ENCODE results near the gene PRICKLE1. TPM values are rescaled to one million over a fixed set of nuclear protein-coding genes. Genes with fewer than 3 reads are reported as not detected.

Gene PRICKLE1
- total RNA-seq, 1 donor from 2014 or later: 30.6 TPM

DNA sequence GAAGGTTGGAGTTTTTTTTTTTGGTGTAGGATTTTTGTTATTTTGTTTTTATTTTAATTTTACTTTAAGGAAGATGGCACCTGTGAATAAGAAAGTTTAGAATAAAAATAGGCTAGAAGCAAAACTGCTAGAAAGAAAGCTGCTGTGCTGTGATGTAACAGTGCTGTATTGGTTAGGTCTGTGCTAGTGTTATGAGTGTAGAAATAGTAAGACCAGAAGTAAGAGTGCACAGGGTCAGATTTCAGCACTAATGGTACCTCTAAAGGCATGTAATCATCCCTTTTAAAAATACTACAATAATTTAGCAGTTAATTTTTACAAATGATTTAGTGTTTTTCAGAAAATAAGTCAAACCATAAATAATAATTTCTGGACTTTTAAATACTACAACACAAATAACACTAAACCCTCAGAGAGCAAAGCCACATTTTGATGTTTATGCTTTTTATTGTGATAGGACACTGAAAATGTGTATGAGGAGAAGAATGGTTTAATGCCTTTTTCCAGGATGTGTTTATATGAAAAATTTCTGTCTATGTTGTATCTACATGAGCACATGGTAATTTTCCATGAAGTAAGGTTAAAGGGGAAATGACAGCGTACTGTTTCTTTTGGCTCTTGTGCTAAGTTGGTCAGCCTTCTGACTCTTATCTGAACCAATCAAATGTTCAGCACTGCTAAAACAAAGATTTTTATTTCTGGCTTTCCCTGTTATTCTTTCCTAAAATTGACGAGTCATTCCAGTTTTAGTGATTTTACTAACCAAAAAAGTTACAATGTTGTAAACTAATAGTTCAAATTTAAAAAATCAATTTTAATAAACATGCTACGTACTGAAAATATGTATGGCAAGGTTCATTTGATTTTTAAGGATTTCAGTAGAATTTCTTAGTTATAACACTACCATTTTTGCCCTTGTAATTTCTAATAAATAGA is 167.4 kb downstream of the PRICKLE1 start:
- H3K9me3 Mint-ChIP-seq (ENCODE audit: unreplicated experiment): no peaks in the 10 kb centered on the region
- no peak for DNase-seq (ENCODE audit: extremely low spot score, unreplicated experiment)
- H3K27ac Mint-ChIP-seq (ENCODE audit: unreplicated experiment): peak overlapping the region; percentile 86

DNA sequence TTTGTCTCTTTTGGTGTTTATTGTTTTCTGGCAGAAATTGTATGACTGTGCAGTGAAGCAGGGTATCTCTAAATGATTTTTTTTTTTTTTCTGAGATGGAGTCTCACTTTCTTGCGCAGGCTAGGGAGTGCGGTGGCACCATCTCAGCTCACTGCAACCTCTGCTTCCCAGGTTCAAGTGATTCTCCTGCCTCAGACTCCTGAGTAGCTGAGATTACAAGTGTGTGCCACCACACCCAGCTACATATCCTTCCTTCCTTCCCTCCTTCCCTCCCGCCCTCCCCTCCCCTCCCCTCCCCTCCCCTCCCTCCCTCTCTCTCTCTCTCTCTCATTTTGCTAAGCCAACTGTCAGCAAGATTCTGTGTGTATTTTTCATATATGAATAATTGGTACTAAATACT is 169.2 kb downstream of the PRICKLE1 start:
- H3K9me3 Mint-ChIP-seq (ENCODE audit: unreplicated experiment): no peaks in the 10 kb centered on the region
- peaks cover 6% of the 10 kb centered on the region for H3K36me3 Mint-ChIP-seq (ENCODE audit: unreplicated experiment)
- H3K4me1 Mint-ChIP-seq (ENCODE audit: unreplicated experiment): peaks cover 30% of the 10 kb centered on the region
- TF ChIP-seq, protein P1, sequence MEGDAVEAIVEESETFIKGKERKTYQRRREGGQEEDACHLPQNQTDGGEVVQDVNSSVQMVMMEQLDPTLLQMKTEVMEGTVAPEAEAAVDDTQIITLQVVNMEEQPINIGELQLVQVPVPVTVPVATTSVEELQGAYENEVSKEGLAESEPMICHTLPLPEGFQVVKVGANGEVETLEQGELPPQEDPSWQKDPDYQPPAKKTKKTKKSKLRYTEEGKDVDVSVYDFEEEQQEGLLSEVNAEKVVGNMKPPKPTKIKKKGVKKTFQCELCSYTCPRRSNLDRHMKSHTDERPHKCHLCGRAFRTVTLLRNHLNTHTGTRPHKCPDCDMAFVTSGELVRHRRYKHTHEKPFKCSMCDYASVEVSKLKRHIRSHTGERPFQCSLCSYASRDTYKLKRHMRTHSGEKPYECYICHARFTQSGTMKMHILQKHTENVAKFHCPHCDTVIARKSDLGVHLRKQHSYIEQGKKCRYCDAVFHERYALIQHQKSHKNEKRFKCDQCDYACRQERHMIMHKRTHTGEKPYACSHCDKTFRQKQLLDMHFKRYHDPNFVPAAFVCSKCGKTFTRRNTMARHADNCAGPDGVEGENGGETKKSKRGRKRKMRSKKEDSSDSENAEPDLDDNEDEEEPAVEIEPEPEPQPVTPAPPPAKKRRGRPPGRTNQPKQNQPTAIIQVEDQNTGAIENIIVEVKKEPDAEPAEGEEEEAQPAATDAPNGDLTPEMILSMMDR (IDR thresholded peaks at IDR 0.05): no peak
- H3K27ac Mint-ChIP-seq (ENCODE audit: unreplicated experiment): no peak overlapping the region
- no peak overlapping the region for H3K4me3 Mint-ChIP-seq (ENCODE audit: unreplicated experiment)
- no peak for DNase-seq (ENCODE audit: extremely low spot score, unreplicated experiment)
- H3K27me3 Mint-ChIP-seq (ENCODE audit: unreplicated experiment): no peaks in the 10 kb centered on the region

More for the DNA sequence above, 167.4 kb downstream of the PRICKLE1 start:
- Mint-ChIP-seq H3K27me3 (ENCODE audit: unreplicated experiment) (no peaks in the 10 kb centered on the region), H3K4me1 (ENCODE audit: unreplicated experiment) (peaks cover 47% of the 10 kb centered on the region), H3K36me3 (ENCODE audit: unreplicated experiment) (peaks cover 5% of the 10 kb centered on the region), H3K4me3 (ENCODE audit: unreplicated experiment) (peak overlapping the region; percentile 14)
- TF ChIP-seq, protein P1 (IDR thresholded peaks at IDR 0.05): no peak

DNA sequence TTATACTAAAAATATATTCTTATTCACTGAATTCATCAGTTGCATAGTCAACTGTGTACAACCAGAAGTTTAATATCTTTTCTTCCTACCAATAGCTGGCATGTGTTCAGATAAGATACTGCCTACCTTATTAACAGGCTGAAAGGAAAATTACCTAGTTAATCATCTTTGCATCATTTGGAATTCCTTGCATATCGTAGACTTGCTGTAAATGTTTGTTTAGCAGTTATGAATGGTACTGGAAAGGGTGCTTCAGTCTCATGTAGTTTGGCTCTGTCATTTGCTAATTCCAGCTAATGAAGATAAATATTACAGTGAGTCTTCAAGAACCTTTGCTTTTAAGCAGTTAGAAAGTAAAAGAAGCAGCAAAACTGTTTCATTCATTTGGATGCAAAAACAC is 179.2 kb downstream of the PRICKLE1 start:
- TF ChIP-seq, protein P1 (IDR thresholded peaks at IDR 0.05): no peak
- Mint-ChIP-seq H3K4me3 (ENCODE audit: unreplicated experiment) (no peak overlapping the region), H3K4me1 (ENCODE audit: unreplicated experiment) (peaks cover 10% of the 10 kb centered on the region), H3K9me3 (ENCODE audit: unreplicated experiment) (no peaks in the 10 kb centered on the region), H3K27me3 (ENCODE audit: unreplicated experiment) (no peaks in the 10 kb centered on the region), H3K27ac (ENCODE audit: unreplicated experiment) (no peak overlapping the region), H3K36me3 (ENCODE audit: unreplicated experiment) (peaks cover 27% of the 10 kb centered on the region)
- DNase-seq (ENCODE audit: extremely low spot score, unreplicated experiment): no peak

DNA sequence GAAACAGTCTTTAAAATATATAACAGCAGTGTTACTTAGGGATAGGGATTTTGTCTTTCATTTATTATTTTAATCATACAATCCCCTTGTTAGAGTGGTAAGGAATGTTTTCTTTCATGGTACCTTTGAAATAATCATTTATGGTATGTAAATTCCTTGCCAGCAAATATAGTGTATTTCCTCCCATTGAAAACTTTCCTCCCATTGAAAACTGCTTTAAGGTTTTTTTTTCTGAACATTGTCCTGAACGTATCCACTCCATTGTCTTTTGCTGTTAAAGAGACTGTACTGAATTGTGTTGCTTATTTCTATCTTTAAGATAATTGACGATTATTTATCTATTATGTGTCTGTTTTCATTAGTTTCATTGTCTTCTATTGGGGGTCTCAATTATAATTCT is 180.1 kb downstream of the PRICKLE1 start:
- Mint-ChIP-seq H3K9me3 (ENCODE audit: unreplicated experiment) (no peaks in the 10 kb centered on the region), H3K27me3 (ENCODE audit: unreplicated experiment) (no peaks in the 10 kb centered on the region), H3K4me1 (ENCODE audit: unreplicated experiment) (peaks cover 10% of the 10 kb centered on the region), H3K4me3 (ENCODE audit: unreplicated experiment) (no peak overlapping the region), H3K27ac (ENCODE audit: unreplicated experiment) (no peak overlapping the region), H3K36me3 (ENCODE audit: unreplicated experiment) (peaks cover 30% of the 10 kb centered on the region)
- no peak for DNase-seq (ENCODE audit: extremely low spot score, unreplicated experiment)
- TF ChIP-seq, protein P1 (IDR thresholded peaks at IDR 0.05): no peak

DNA sequence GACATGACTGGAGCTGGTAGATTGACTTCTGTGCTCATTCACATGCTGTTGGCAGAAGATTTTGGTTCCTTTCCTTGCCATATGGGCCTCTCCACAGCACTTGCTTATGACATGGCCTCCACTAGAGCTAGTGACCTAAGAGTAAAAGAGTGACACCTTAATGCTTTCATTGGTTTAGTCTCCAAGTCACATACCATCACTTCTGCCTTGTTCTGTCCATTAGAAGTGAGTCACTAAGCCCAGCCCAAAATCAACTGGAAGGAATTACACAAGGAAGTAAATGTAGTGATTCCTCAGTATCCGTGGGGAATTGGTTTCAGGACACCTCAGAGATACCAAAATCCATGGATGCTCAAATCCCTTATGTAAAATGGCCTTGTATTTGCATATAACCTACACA is 182.2 kb downstream of the PRICKLE1 start:
- Mint-ChIP-seq H3K36me3 (ENCODE audit: unreplicated experiment) (peaks cover 24% of the 10 kb centered on the region), H3K27me3 (ENCODE audit: unreplicated experiment) (no peaks in the 10 kb centered on the region)
- no peak for DNase-seq (ENCODE audit: extremely low spot score, unreplicated experiment)

More for the DNA sequence above, 182.2 kb downstream of the PRICKLE1 start:
- Mint-ChIP-seq H3K4me3 (ENCODE audit: unreplicated experiment) (no peak overlapping the region), H3K9me3 (ENCODE audit: unreplicated experiment) (no peaks in the 10 kb centered on the region), H3K27ac (ENCODE audit: unreplicated experiment) (no peak overlapping the region), H3K4me1 (ENCODE audit: unreplicated experiment) (peaks cover 6% of the 10 kb centered on the region)
- TF ChIP-seq, protein P1 (IDR thresholded peaks at IDR 0.05): no peak
